WTC11 (cell line): ENCODE measurements around the gene IL17RD. TPM values are rescaled to one million over a fixed set of nuclear protein-coding genes. Genes with fewer than 3 reads are reported as not detected.
A peak's percentile ranks its signal among the peaks of the same experiment; 100 is the strongest.
"Not testable (repeated sequence)": the region's sequence is repeated elsewhere in the genome, so short reads cannot be mapped to it uniquely, and the experiment has no call there.

Source experiments
- ATAC-seq: fragments of 200-7000 bp; cut with Tn5 transposase; 2 replicates; pipeline ENCODE4 v1.10.0; 2021; ENCODE audit warnings: mild to moderate bottlenecking, moderate library complexity
- CTCF ChIA-PET: fragments of 300-600 bp; sonication (Branson Sonifier 250); formaldehyde crosslinking; loops from one replicate; lab custom pipeline; 2021; ENCODE audit warnings: antibody characterized with exemption; lab: Charles Lee
- POLR2A ChIA-PET: fragments of 350-600 bp; sonication (Branson Sonifier 250); formaldehyde crosslinking; loops from one replicate; lab custom pipeline; 2021; ENCODE audit warnings: antibody characterized with exemption; lab: Charles Lee
- DNase-seq: peaks from one replicate; pipeline ENCODE4 v3.0.0; 2021; ENCODE audit warnings: low spot score
- H3K27ac Mint-ChIP-seq: 2 replicates; pipeline ENCODE4 v1.8.0; 2021; ENCODE audit warnings: mixed read lengths
- H3K27me3 Mint-ChIP-seq: 2 replicates; pipeline ENCODE4 v1.8.0; 2021; ENCODE audit warnings: low read depth, mild to moderate bottlenecking, moderate library complexity, mixed read lengths
- H3K36me3 Mint-ChIP-seq: 2 replicates; pipeline ENCODE4 v1.8.0; 2021; ENCODE audit warnings: mixed read lengths
- H3K4me1 Mint-ChIP-seq: 2 replicates; pipeline ENCODE4 v1.8.0; 2022; ENCODE audit warnings: mixed read lengths
- H3K4me3 Mint-ChIP-seq: 2 replicates; pipeline ENCODE4 v1.8.0; 2021; ENCODE audit warnings: mild to moderate bottlenecking, moderate library complexity, mixed read lengths
- H3K9me3 Mint-ChIP-seq: 2 replicates; pipeline ENCODE4 v1.8.0; 2021; ENCODE audit warnings: mixed read lengths
- FOXP1 ChIP-seq: sonication (generic); formaldehyde crosslinking; IDR thresholded peaks from 2 replicates; pipeline ENCODE4 v1.8.0; 2022; ENCODE audit warnings: missing genetic modification reagents, mild to moderate bottlenecking, moderate library complexity, borderline replicate concordance
- GRHL2 ChIP-seq: fragments of 250-450 bp; sonication (Bioruptor Pico); IDR thresholded peaks from 2 replicates; pipeline ENCODE4 v1.8.0; 2022; ENCODE audit warnings: mild to moderate bottlenecking, moderate library complexity; ENCODE audit not compliant: insufficient replicate concordance, severe bottlenecking
- NFATC4 ChIP-seq: fragments of 250-450 bp; sonication (Bioruptor Pico); IDR thresholded peaks from 2 replicates; pipeline ENCODE4 v1.9.0; 2021; ENCODE audit warnings: mild to moderate bottlenecking
- NFE2L1 ChIP-seq: sonication (generic); formaldehyde crosslinking; IDR thresholded peaks from 2 replicates; pipeline ENCODE4 v1.8.1; 2023; ENCODE audit warnings: missing genetic modification reagents
- OVOL2 ChIP-seq: fragments of 250-450 bp; sonication (Bioruptor Pico); IDR thresholded peaks from 2 replicates; pipeline ENCODE4 v1.9.0; 2021; ENCODE audit warnings: mild to moderate bottlenecking, borderline replicate concordance
- SOX15 ChIP-seq: fragments of 250-450 bp; sonication (Bioruptor Pico); IDR thresholded peaks from 2 replicates; pipeline ENCODE4 v1.9.0; 2021; ENCODE audit warnings: mild to moderate bottlenecking
- TEAD4 ChIP-seq: sonication (generic); formaldehyde crosslinking; IDR thresholded peaks from 2 replicates; pipeline ENCODE4 v1.8.0; 2022; ENCODE audit warnings: mild to moderate bottlenecking, missing genetic modification reagents
- ZNF121 ChIP-seq: sonication (generic); formaldehyde crosslinking; IDR thresholded peaks from 2 replicates; pipeline ENCODE4 v1.8.0; 2023; ENCODE audit warnings: missing genetic modification reagents
- ZNF138 ChIP-seq: sonication (generic); formaldehyde crosslinking; conservative IDR thresholded peaks from 2 replicates; pipeline ENCODE4 v1.8.1; 2022; ENCODE audit warnings: mild to moderate bottlenecking, moderate library complexity, missing genetic modification reagents
- ZNF396 ChIP-seq: fragments of 250-450 bp; sonication (Bioruptor Pico); IDR thresholded peaks from 2 replicates; pipeline ENCODE4 v1.8.0; 2021; ENCODE audit warnings: mild to moderate bottlenecking, moderate library complexity, borderline replicate concordance
- ZNF423 ChIP-seq: fragments of 250-450 bp; sonication (Bioruptor Pico); IDR thresholded peaks from 2 replicates; pipeline ENCODE4 v2.1.2; 2022; ENCODE audit warnings: mild to moderate bottlenecking, moderate library complexity
- ZNF671 ChIP-seq: fragments of 250-450 bp; sonication (Bioruptor Pico); IDR thresholded peaks from 2 replicates; pipeline ENCODE4 v1.8.0; 2021; ENCODE audit warnings: mild to moderate bottlenecking
- total RNA-seq: library from RNA; stranded (reverse); gene quantifications from 3 replicates; pipeline ENCODE4 v1.2.3, GENCODE V29; 2021
- TF ChIP-seq, protein P1 (sequence below): sonication (generic); formaldehyde crosslinking; IDR thresholded peaks from 2 replicates; pipeline ENCODE4 v1.8.0; 2023; ENCODE audit warnings: missing genetic modification reagents
- TF ChIP-seq, protein P2 (sequence below): sonication (generic); formaldehyde crosslinking; IDR thresholded peaks from 2 replicates; pipeline ENCODE4 v1.8.1; 2023; ENCODE audit warnings: mild to moderate bottlenecking, missing genetic modification reagents
- TF ChIP-seq, protein P3 (sequence below): fragments of 250-450 bp; sonication (Bioruptor Pico); IDR thresholded peaks from 2 replicates; pipeline ENCODE4 v1.9.0; 2021; ENCODE audit warnings: mild to moderate bottlenecking
- TF ChIP-seq, protein P4 (sequence below): sonication (generic); formaldehyde crosslinking; IDR thresholded peaks from 2 replicates; pipeline ENCODE4 v1.8.1; 2023; ENCODE audit warnings: mild to moderate bottlenecking, moderate library complexity, missing genetic modification reagents

Gene IL17RD
- total RNA-seq, 1 experiment from 2014 or later: 72.9 TPM

DNA sequence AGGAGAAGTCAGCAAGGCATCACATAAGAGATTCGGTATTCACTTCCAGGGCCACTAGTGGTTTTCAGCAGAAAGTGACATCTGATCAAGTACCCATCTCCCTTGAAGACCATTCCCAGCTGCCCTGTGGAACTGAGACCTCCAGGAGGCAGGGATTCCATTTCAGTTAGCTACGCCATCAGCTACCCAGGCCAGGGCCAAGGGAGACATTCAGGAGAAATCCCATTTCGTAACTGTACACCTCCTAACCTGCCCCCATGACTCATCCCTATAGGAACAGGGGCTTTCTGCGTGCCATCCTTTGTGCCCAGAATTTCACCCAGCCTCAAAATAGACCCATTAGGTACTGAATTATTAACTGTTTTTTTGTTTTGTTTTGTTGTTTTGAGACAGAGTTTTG lies 79.9 kb downstream of the IL17RD start:
- Mint-ChIP-seq H3K27ac (0 out of 2 replicates have a peak overlapping the region, but pooled peaks have one; percentile 10), H3K4me3 (no peak overlapping the region), H3K9me3 (no peaks in the 10 kb centered on the region), H3K4me1 (peaks cover 23% of the 10 kb centered on the region), H3K36me3 (no peaks in the 10 kb centered on the region), H3K27me3 (peaks cover 7% of the 10 kb centered on the region)
- ChIA-PET POLR2A (no interaction called here), CTCF (no interaction called here)
- DNase-seq (no peak), ATAC-seq (no peak)
- TF ChIP-seq, protein P1, sequence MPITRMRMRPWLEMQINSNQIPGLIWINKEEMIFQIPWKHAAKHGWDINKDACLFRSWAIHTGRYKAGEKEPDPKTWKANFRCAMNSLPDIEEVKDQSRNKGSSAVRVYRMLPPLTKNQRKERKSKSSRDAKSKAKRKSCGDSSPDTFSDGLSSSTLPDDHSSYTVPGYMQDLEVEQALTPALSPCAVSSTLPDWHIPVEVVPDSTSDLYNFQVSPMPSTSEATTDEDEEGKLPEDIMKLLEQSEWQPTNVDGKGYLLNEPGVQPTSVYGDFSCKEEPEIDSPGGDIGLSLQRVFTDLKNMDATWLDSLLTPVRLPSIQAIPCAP (CRISPR knock-in tag): no peak
- TF ChIP-seq, protein P2, sequence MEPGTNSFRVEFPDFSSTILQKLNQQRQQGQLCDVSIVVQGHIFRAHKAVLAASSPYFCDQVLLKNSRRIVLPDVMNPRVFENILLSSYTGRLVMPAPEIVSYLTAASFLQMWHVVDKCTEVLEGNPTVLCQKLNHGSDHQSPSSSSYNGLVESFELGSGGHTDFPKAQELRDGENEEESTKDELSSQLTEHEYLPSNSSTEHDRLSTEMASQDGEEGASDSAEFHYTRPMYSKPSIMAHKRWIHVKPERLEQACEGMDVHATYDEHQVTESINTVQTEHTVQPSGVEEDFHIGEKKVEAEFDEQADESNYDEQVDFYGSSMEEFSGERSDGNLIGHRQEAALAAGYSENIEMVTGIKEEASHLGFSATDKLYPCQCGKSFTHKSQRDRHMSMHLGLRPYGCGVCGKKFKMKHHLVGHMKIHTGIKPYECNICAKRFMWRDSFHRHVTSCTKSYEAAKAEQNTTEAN (CRISPR knock-in tag): no peak

DNA sequence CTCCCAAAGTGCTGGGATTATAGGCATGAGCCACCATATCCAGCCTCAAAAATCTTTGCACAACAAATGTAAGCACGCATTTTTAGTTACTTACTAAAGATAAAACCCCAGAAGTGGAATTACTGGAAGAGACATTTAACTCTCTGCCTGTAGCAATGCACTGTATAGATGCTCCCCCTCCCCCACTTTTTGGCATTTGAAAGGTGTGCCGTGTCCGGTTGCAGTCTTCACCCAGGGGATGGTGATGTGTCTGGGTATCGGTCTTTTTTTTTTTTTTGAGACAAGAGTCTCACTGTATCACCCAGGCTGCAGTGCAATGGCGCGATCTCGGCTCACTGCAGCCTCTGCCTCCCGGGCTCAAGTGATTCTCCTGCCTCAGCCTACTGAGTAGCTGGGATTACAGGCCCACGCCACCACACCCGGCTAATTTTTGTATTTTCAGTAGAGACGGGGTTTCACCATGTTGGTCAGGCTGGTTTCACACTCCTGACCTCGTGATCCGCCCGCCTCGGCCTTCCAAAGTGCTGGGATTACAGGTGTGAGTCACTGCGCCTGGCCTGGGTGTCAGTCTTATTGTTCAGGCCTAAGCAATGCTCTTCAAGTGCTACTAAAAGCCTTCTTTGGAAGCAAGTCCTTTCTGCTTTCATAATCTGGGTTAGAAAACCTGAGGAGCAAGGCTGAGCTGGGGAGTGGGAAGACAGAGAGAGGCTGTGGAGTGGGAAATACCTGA lies 81.7 kb downstream of the IL17RD start:
- not testable (repeated sequence) for H3K9me3 Mint-ChIP-seq

DNA sequence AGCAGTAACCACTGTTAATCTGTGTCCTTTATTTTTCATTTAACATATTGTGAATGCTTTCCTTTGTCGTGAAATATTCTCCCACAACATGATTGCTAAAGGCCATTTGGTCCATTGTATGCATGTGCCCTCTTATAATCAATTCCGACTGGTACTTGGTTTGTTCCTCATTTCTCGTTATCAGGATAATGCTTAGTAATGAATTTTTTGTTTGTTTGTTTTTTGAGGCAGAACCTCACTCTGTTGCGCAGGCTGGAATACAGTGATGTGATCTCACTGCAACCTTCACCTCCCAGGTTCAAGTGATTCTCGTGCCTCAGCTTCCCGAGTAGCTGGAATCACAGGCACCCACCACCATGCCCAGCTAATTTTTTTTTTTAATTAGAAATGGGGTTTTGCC lies 82.7 kb downstream of the IL17RD start:
- Mint-ChIP-seq H3K9me3 (no peaks in the 10 kb centered on the region), H3K36me3 (no peaks in the 10 kb centered on the region), H3K4me1 (peaks cover 20% of the 10 kb centered on the region), H3K4me3 (no peak overlapping the region), H3K27me3 (peaks cover 23% of the 10 kb centered on the region), H3K27ac (no peak overlapping the region)
- ATAC-seq (no peak), DNase-seq (no peak)
- TF ChIP-seq GRHL2 (no peak), NFE2L1 (CRISPR knock-in tag) (no peak), FOXP1 (CRISPR knock-in tag) (no peak), SOX15 (CRISPR knock-in tag) (no peak), NFATC4 (no peak), ZNF121 (CRISPR knock-in tag) (no peak), ZNF671 (CRISPR knock-in tag) (no peak), ZNF396 (CRISPR knock-in tag) (no peak), ZNF138 (CRISPR knock-in tag) (no peak), OVOL2 (CRISPR knock-in tag) (no peak), ZNF423 (CRISPR knock-in tag) (no peak), TEAD4 (CRISPR knock-in tag) (no peak)
- TF ChIP-seq, protein P3, sequence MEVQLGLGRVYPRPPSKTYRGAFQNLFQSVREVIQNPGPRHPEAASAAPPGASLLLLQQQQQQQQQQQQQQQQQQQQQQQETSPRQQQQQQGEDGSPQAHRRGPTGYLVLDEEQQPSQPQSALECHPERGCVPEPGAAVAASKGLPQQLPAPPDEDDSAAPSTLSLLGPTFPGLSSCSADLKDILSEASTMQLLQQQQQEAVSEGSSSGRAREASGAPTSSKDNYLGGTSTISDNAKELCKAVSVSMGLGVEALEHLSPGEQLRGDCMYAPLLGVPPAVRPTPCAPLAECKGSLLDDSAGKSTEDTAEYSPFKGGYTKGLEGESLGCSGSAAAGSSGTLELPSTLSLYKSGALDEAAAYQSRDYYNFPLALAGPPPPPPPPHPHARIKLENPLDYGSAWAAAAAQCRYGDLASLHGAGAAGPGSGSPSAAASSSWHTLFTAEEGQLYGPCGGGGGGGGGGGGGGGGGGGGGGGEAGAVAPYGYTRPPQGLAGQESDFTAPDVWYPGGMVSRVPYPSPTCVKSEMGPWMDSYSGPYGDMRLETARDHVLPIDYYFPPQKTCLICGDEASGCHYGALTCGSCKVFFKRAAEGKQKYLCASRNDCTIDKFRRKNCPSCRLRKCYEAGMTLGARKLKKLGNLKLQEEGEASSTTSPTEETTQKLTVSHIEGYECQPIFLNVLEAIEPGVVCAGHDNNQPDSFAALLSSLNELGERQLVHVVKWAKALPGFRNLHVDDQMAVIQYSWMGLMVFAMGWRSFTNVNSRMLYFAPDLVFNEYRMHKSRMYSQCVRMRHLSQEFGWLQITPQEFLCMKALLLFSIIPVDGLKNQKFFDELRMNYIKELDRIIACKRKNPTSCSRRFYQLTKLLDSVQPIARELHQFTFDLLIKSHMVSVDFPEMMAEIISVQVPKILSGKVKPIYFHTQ (CRISPR knock-in tag): no peak
- TF ChIP-seq, protein P4, sequence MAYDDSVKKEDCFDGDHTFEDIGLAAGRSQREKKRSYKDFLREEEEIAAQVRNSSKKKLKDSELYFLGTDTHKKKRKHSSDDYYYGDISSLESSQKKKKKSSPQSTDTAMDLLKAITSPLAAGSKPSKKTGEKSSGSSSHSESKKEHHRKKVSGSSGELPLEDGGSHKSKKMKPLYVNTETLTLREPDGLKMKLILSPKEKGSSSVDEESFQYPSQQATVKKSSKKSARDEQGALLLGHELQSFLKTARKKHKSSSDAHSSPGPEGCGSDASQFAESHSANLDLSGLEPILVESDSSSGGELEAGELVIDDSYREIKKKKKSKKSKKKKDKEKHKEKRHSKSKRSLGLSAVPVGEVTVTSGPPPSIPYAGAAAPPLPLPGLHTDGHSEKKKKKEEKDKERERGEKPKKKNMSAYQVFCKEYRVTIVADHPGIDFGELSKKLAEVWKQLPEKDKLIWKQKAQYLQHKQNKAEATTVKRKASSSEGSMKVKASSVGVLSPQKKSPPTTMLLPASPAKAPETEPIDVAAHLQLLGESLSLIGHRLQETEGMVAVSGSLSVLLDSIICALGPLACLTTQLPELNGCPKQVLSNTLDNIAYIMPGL (CRISPR knock-in tag): no peak
- ChIA-PET CTCF (no interaction called here), POLR2A (no interaction called here)

More for the DNA sequence above, 81.7 kb downstream of the IL17RD start:
- H3K4me3 Mint-ChIP-seq, POLR2A ChIA-PET, CTCF ChIA-PET, DNase-seq, H3K27ac Mint-ChIP-seq, H3K36me3 Mint-ChIP-seq, ATAC-seq: not testable (repeated sequence)
- peaks cover 14% of the 10 kb centered on the region for H3K27me3 Mint-ChIP-seq
- peaks cover 21% of the 10 kb centered on the region for H3K4me1 Mint-ChIP-seq
